OCI-LY1 (cell line): ENCODE measurements around the gene HECTD1.

ENCODE experiments used
- H2AFZ ChIP-seq: fragments of 200-600 bp; sonication (generic), shearing (Covaris generic); 2 replicates; pipeline ENCODE4 v1.6.0; 2014; ENCODE audit warnings: antibody characterized with exemption, mild to moderate bottlenecking, low read length
- H3F3A ChIP-seq: fragments of 200-600 bp; sonication (generic), shearing (Covaris generic); 2 replicates; pipeline ENCODE4 v1.6.0; 2014; ENCODE audit warnings: mild to moderate bottlenecking, antibody characterized with exemption, low read length, moderate library complexity; ENCODE audit not compliant: insufficient read depth
- H3K27ac ChIP-seq: fragments of 200-600 bp; sonication (generic); 2 replicates; pipeline ENCODE4 v1.5.1; 2014; ENCODE audit warnings: low read length, mixed run types, mild to moderate bottlenecking, low read depth; ENCODE audit not compliant: poor library complexity, severe bottlenecking
- H3K27me3 ChIP-seq: fragments of 200-600 bp; sonication (generic); 2 replicates; pipeline ENCODE4 v1.6.0; 2014; ENCODE audit warnings: antibody characterized with exemption, mild to moderate bottlenecking, low read length, moderate library complexity; ENCODE audit not compliant: insufficient read depth
- H3K36me3 ChIP-seq: fragments of 200-600 bp; sonication (generic); 2 replicates; pipeline ENCODE4 v1.6.1; 2014; ENCODE audit warnings: mild to moderate bottlenecking, antibody characterized with exemption, low read length, moderate library complexity, mixed read lengths; ENCODE audit not compliant: insufficient read depth
- H3K4me1 ChIP-seq: fragments of 200-600 bp; sonication (generic); 2 replicates; pipeline ENCODE4 v1.5.1; 2014; ENCODE audit warnings: mild to moderate bottlenecking, low read length, moderate library complexity; ENCODE audit not compliant: insufficient read depth, severe bottlenecking
- H3K4me2 ChIP-seq: fragments of 200-600 bp; sonication (generic), shearing (Covaris generic); 2 replicates; pipeline ENCODE4 v1.6.1; 2014; ENCODE audit warnings: low read length
- H3K4me3 ChIP-seq: fragments of 200-600 bp; sonication (generic); 2 replicates; pipeline ENCODE4 v1.5.1; 2014; ENCODE audit warnings: low read length, low read depth, mild to moderate bottlenecking, mixed read lengths; ENCODE audit not compliant: poor library complexity, severe bottlenecking
- H3K79me2 ChIP-seq: fragments of 200-600 bp; shearing (Covaris generic); 2 replicates; pipeline ENCODE4 v1.6.1; 2016; ENCODE audit warnings: mixed run types, low read length, mixed read lengths; ENCODE audit not compliant: insufficient read depth
- H3K9ac ChIP-seq: fragments of 200-600 bp; sonication (generic), shearing (Covaris generic); 2 replicates; pipeline ENCODE4 v1.6.1; 2014; ENCODE audit warnings: mild to moderate bottlenecking, low read length, mixed read lengths
- H3K9me2 ChIP-seq: fragments of 200-600 bp; sonication (generic), shearing (Covaris generic); 2 replicates; pipeline ENCODE4 v1.6.1; 2014; ENCODE audit warnings: low read depth, mild to moderate bottlenecking, low read length, mixed read lengths
- H3K9me3 ChIP-seq: fragments of 200-600 bp; shearing (Covaris generic); 2 replicates; pipeline ENCODE4 v1.6.1; 2014; ENCODE audit warnings: low read length, mixed read lengths
- H4K20me1 ChIP-seq: fragments of 200-600 bp; sonication (generic), shearing (Covaris generic); 2 replicates; pipeline ENCODE4 v1.6.0; 2016; ENCODE audit warnings: mild to moderate bottlenecking, low read length; ENCODE audit not compliant: insufficient read depth
- CTCF ChIP-seq: fragments of 200-600 bp; sonication (generic), shearing (Covaris generic); IDR thresholded peaks from 2 replicates; pipeline ENCODE4 v1.5.1; 2017; ENCODE audit warnings: mild to moderate bottlenecking, antibody characterized with exemption, low read length, moderate library complexity, mixed read lengths
- EZH2 ChIP-seq: fragments of 200-600 bp; sonication (generic), shearing (Covaris generic); IDR thresholded peaks from 2 replicates; pipeline ENCODE4 v1.8.0; 2017; ENCODE audit warnings: borderline replicate concordance, mixed run types, mild to moderate bottlenecking, antibody characterized with exemption, low read length, moderate library complexity, mixed read lengths

The HECTD1 gene

DNA sequence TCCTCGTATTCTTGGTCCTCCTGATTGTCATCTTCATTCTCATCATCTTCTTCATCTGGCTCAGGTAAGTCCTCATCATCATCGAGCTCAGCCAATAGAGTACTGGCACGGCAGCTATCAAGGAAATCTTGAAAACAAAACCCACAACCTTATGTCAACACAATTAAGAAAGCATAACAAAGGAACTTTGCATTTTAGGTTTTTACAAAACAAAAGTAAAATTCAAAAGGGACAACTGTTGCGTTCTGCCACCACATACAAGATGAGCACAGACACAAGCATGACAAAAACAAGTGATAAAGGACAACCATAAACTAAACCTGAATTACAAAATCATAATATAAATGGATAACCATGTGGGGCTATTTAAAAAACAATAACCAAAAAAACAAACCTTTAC is 84.7 kb downstream of the HECTD1 start:
- Histone ChIP-seq H2AFZ (no peak overlapping the region), H3K9me3 (no peaks in the 10 kb centered on the region), H3K27ac (no peak overlapping the region), H3K79me2 (no peaks in the 10 kb centered on the region), H3K9me2 (no peaks in the 10 kb centered on the region), H3K36me3 (peaks cover 85% of the 10 kb centered on the region), H3K4me2 (no peak overlapping the region), H3F3A (no peaks in the 10 kb centered on the region), H3K4me1 (no peaks in the 10 kb centered on the region), H4K20me1 (no peaks in the 10 kb centered on the region), H3K27me3 (no peaks in the 10 kb centered on the region), H3K4me3 (no peak overlapping the region), H3K9ac (no peak overlapping the region)
- TF ChIP-seq EZH2, result no peak
- no peak for TF ChIP-seq CTCF

GRCh38 chr14:31122098-31122611 is 85.4 kb downstream of the HECTD1 start:
- no peaks in the 10 kb centered on the region for H4K20me1 ChIP-seq
- no peak overlapping the region for H2AFZ ChIP-seq
- no peaks in the 10 kb centered on the region for H3K4me1 ChIP-seq
- H3K4me3 ChIP-seq, result no peak overlapping the region
- no peak overlapping the region for H3K4me2 ChIP-seq
- TF ChIP-seq CTCF, result no peak
- H3K27ac ChIP-seq, result no peak overlapping the region
- H3K9me3 ChIP-seq, result no peaks in the 10 kb centered on the region
- no peaks in the 10 kb centered on the region for H3K9me2 ChIP-seq
- peaks cover 85% of the 10 kb centered on the region for H3K36me3 ChIP-seq
- H3F3A ChIP-seq, result no peaks in the 10 kb centered on the region
- H3K79me2 ChIP-seq, result no peaks in the 10 kb centered on the region
- H3K27me3 ChIP-seq, result no peaks in the 10 kb centered on the region
- no peak overlapping the region for H3K9ac ChIP-seq

GRCh38 chr14:31118892-31119291 is 88.7 kb downstream of the HECTD1 start:
- H3K79me2 ChIP-seq, result no peaks in the 10 kb centered on the region
- no peaks in the 10 kb centered on the region for H3K9me2 ChIP-seq
- H3K4me3 ChIP-seq, result no peak overlapping the region
- H3K36me3 ChIP-seq, result peaks cover 97% of the 10 kb centered on the region
- no peak overlapping the region for H3K9ac ChIP-seq
- no peaks in the 10 kb centered on the region for H4K20me1 ChIP-seq
- no peak overlapping the region for H3K4me2 ChIP-seq
- no peaks in the 10 kb centered on the region for H3F3A ChIP-seq
- H3K27me3 ChIP-seq, result no peaks in the 10 kb centered on the region
- TF ChIP-seq CTCF (no peak), EZH2 (no peak)
- no peaks in the 10 kb centered on the region for H3K9me3 ChIP-seq
- no peak overlapping the region for H3K27ac ChIP-seq
- no peak overlapping the region for H2AFZ ChIP-seq
- no peaks in the 10 kb centered on the region for H3K4me1 ChIP-seq
